Measurements from ENCODE around the gene SAMM50.
A peak's percentile ranks its signal among the peaks of the same experiment; 100 is the strongest.

The SAMM50 gene

DNA sequence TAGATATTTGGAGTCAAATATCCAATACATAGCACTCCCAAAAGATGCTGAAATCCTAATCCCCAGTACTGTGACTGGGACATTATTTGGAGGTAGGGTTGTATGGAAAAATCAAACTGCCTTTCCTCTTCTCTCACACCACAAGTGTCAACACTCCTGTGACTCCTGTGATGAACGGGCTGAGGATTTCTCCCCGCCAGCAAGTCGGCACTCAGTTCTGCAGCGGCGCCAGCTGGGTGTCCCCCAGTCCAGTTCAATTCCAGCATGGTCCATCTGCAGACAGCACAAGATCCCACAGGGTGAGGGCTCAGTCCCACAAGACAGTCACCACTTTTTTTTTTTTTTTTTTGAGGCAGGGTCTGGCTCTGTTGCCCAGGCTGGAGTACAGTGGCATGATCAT is 64.6 kb downstream of the SAMM50 start:
- no peak overlapping the region for H3K27ac ChIP-seq
- no peak for TF ChIP-seq CTCF (conservative IDR thresholded peaks at IDR 0.05)

GRCh38 chr22:44020981-44021380 is 65.7 kb downstream of the SAMM50 start:
- TF ChIP-seq CTCF (conservative IDR thresholded peaks at IDR 0.05): no peak
- no peak overlapping the region for H3K27ac ChIP-seq

GRCh38 chr22:44023404-44024287 is 68.4 kb downstream of the SAMM50 start:
- no peak for TF ChIP-seq CTCF (conservative IDR thresholded peaks at IDR 0.05)
- peak overlapping the region; percentile 86 for H3K27ac ChIP-seq

GRCh38 chr22:44024288-44024921 is 69.2 kb downstream of the SAMM50 start, which contains the start of gene PARVB:
PARVB (plus strand) TSS chr22:44024302; CDS start chr22:44024340, 38 bp downstream.
- TF ChIP-seq CTCF (conservative IDR thresholded peaks at IDR 0.05): no peak
- peak within 1 kb of the TSS; percentile 86 for H3K27ac ChIP-seq

- TF ChIP-seq CTCF (conservative IDR thresholded peaks at IDR 0.05): no peak
- H3K27ac ChIP-seq: peak overlapping the region; percentile 86
Observed at GRCh38 chr22:44025171-44026065, 70.2 kb downstream of the SAMM50 start.

DNA sequence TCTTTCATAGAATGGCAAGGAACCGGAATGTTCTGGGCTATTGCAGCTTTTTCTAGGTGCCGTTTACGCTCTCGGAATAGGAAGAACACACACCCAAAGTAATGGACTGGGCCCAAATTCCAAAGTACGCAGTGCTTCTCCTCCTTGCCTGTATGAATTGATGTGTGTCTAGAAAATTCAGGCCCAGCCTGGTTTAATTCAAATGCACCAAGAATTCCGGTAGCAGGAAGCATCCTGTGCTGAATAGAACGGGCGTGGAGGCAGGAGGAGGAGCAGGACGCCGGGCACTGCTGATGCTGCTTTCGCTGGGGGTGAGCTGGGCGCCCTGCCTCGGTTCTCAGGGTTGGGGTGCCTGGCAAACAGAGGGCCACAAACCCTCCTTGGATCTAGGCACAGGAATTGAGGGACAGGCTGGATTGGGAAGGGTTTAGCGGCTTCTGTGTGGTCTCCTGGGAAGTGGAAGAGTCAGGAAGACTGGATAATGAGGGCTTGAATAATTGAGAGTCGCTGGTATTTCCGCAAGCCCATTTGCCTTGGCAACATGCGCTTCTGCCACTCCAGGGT is 70.9 kb downstream of the SAMM50 start:
- H3K27ac ChIP-seq: no peak overlapping the region
- no peak for TF ChIP-seq CTCF (conservative IDR thresholded peaks at IDR 0.05)
